ENCODE results near the gene MADD.
A peak's percentile ranks its signal among the peaks of the same experiment; 100 is the strongest.

- TF ChIP-seq CTCF (conservative IDR thresholded peaks at IDR 0.05 in 1 of 2, IDR thresholded peaks at IDR 0.05 in 1 of 2; ENCODE audit: low read depth in 1 of 2, low read length in 2 of 2): peak in 1 of 2 donors; percentile 2
- no peak for TF ChIP-seq EZH2 (IDR thresholded peaks at IDR 0.05; ENCODE audit: low read length, missing control alignments)
Measured at GRCh38 chr11:47258317-47258902, 11.5 kb upstream of the MADD start.
